ENCODE measurements around the gene SYT7.

GRCh38 chr11:61549177-61549576 is 31.7 kb downstream of the SYT7 start:
- TF ChIP-seq CTCF (IDR thresholded peaks at IDR 0.05; ENCODE audit: low read depth, low read length, missing input control) (no peak), ATF3 (IDR thresholded peaks at IDR 0.05) (no peak), RAD21 (IDR thresholded peaks at IDR 0.05) (no peak)

All from liver (tissue), 3 donors.